K562 treated with DMSO at 1 percent for 4 hours (cell line): ENCODE results near the gene BFAR. TPM values are rescaled to one million over a fixed set of nuclear protein-coding genes. Genes with fewer than 3 reads are reported as not detected.

Source experiments
- total RNA-seq: library from RNA; unstranded; fragments of 300-600 nt; gene quantifications from 2 replicates; pipeline ENCODE4 v1.2.3, GENCODE V29; 2022; ENCODE audit not compliant: insufficient read depth

BFAR gene, protein sequence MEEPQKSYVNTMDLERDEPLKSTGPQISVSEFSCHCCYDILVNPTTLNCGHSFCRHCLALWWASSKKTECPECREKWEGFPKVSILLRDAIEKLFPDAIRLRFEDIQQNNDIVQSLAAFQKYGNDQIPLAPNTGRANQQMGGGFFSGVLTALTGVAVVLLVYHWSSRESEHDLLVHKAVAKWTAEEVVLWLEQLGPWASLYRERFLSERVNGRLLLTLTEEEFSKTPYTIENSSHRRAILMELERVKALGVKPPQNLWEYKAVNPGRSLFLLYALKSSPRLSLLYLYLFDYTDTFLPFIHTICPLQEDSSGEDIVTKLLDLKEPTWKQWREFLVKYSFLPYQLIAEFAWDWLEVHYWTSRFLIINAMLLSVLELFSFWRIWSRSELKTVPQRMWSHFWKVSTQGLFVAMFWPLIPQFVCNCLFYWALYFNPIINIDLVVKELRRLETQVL
- 26.3 and 35.5 TPM in 2 replicates for total RNA-seq

DNA sequence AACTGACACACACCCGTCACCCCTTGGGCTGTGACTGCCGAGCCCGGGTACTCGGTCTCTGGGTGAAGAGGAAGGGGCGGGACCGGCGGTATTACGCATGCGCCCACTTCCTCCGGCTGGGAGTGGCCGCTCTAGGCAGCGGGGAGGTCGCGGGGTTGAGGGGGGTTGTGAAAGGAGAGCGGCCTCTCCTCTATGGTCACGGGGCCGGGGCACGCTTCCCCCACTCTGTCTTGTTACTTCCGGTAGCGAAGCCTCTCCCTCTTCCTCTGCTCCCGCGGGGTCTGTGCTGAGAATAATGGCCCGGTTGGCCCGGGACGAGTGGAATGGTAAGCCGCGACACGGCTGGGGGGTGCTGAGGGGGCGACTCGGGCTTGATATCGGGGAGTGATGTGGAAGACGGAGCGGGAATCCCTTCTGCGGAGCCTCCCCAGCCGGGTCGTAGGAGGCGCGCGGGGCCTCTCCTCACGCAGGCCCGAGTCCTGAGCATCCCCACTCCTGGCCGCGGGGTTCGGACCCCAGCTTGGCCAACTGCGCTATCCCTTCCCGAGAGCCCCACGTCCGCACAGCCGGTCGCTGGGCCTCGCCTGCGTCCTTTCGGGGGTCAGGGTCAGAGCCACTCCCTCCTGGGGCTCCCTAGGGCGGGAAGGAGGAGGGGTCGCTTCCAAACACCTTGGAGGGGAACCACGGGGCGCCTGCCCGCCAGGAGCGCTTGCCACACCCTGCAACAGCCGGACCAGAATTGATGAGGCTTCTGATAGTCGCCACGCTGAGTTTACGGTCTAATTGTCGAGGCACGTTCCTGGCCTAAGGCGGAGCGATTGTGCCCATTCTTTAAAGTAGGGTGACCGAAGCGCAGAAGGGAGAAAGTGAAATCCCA, at the start of gene BFAR:
Gene BFAR, plus strand, starts transcription at position 259 of the 877 bp plus-strand sequence. CDS start 11,396 bp downstream, outside the sequence.

DNA sequence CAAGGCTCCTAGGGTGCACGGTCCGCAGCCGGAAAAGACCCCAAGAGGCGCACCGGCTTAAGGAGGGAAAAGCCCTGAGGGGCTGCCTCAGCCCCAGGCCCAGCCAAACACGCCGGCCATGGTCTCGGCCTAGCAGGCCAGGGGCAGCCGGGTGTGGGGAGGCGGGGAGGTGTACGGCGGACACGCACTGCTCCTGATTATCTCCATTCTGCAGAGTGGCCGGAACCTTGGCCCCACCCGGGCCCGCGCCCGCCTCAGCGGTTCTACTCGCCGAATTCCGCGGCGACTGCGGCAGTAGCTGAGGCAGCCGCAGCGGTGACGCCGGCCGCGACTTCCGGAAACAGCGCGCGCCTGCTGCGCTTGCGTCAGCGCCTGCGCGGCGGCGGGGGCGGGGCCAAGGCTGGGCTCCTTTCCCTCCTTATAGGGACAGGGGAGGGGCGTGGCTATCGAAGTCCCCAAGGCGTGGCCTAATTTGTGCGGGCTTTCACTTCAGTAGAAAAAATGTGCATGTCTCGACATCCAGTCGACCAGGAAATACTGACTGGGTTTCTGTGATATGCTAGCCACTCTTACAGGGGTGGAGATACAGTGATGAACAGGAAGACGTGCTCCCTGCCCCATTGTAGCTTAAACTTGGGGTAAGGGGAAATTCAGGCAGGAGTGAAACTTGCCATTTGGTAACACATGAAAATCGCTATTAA, 2.7 kb upstream of the BFAR start, which contains the start of gene PARN:
Gene PARN, minus strand, starts transcription at position 342 of the 701 bp plus-strand sequence. Its CDS starts 135 bp downstream, at position 207.

DNA sequence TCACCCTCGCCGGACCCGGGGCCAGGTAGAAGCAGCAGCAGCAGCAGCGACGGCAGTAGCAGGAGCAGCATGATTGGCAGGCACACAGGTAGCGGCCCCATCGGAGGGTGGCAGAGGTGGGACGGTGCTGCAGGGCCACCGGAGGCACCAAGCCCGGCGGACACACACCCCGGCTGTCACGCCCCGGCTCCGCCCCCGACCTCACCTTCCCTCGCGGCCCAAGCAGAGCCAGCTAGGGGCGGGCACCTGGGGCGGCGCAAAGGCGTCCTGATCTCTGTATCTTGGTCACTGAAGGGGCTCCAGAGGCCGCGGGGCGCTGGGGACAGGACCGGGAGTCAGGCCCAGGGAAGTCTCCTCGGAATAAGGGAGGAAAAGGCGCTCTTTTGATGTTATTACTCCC, 61.4 kb downstream of the BFAR start, which contains the start of gene PLA2G10:
Gene PLA2G10, minus strand, starts transcription at position 180 of the 400 bp plus-strand sequence. Its CDS starts 79 bp downstream, at position 101.

DNA sequence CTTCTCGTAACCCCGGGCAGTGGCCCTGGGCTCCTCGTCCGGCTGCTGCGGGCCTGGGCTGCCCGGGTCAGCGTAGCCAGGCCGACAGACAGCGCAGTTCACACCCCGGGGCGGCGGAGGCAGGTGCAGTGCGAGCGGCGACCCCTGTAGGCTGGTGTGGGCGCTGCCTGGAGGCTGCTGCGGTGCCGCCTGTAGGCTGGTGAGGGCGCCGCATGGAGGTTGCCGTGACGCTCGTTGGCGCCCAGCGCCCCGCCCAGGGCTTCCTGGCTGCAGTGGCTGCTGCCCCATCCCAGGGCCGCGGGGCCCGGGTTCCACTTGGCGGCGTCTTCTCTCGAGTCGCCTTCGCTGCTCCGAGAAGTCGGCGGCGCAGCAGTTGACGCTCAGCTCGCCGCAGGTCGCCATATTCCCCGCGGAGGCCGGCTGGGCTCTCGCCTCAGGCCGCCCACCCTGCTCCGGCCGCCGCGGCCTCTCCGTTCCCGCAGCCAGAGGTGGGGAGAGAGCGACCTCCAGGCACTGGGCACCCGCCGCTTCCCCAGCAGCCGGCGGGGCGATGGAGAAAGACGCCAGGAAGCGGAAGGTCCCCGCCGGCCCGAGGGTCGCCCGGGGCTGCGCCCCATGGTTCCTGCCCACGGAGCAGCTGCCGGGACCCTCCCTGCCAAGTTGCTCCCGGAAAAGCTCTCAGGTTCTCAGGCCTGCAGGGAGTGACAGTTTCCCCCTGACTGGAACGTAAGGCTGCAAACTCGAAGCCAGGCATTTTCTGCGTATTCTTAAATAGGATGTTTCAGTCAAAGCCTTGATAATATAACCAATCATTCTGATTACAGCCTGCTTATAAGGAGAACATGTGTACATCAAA, 70.6 kb downstream of the BFAR start, which contains the start of gene NPIPA3:
Gene NPIPA3, plus strand, starts transcription at position 256 of the 856 bp plus-strand sequence. CDS start 5,533 bp downstream, outside the sequence.

Other genes starting within 250 kb of the BFAR start
- 22.3 and 25.9 TPM in 2 replicates for gene PARN, start 2.7 kb upstream of the BFAR start, total RNA-seq
- gene PLA2G10, start 61.4 kb downstream of the BFAR start, total RNA-seq, result not detected in 2 replicates
- 1.0 TPM in 1 of 2 replicates, not detected in the other for gene NPIPA3, start 70.5 kb downstream of the BFAR start, total RNA-seq
- gene NPIPA2, start 109.6 kb downstream of the BFAR start, total RNA-seq, result 1.0 TPM in 1 of 2 replicates, not detected in the other
- 47.1 and 54.6 TPM in 2 replicates for gene NOMO1, start 200.8 kb downstream of the BFAR start, total RNA-seq